Sigmoid colon (tissue), 4 donors: Measurements from ENCODE around the gene QPCT.

Experiments used
- POLR2A ChIP-seq, 2 donors: fragments of 450-650 bp; IDR thresholded peaks; one replicate each; pipeline ENCODE4 v1.6.1; 2016; ENCODE audit warnings: antibody characterized with exemption in 2 of 2, mild to moderate bottlenecking in 2 of 2, moderate library complexity in 2 of 2
- POLR2AphosphoS5 ChIP-seq, 4 donors: sonication (generic); formaldehyde crosslinking; IDR thresholded peaks; one replicate each; pipeline ENCODE4 v1.6.1; 2017; ENCODE audit warnings: antibody characterized with exemption in 4 of 4
- TF ChIP-seq, protein P1 (sequence below), 4 experiments: fragments of 450-650 bp in 3 of 4; fragments of 200-600 bp in 1 of 4; IDR thresholded peaks; one replicate each; pipeline ENCODE4 v1.5.1; 2016 to 2019; ENCODE audit warnings: antibody characterized with exemption in 4 of 4, mild to moderate bottlenecking in 3 of 4, moderate library complexity in 2 of 4

DNA sequence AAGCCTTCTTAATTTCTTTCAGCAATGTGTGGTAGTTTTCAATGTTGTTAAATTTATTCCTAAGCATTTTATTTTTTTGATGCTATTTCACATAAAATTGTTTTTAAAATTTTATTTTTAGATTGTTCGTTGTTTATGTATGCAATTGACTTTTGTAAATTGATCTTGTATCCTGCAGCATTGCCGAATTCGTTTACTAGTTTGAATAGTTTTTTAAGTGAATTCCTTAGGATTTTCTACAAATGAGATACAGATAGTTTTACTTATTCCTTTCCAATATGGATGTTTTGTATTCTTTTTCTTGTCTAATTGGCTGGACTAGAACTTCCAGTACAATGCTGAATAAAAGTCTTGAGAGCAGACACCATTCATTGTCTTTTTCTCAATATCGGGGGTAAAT lies 55.6 kb downstream of the QPCT start:
- TF ChIP-seq, protein P1, sequence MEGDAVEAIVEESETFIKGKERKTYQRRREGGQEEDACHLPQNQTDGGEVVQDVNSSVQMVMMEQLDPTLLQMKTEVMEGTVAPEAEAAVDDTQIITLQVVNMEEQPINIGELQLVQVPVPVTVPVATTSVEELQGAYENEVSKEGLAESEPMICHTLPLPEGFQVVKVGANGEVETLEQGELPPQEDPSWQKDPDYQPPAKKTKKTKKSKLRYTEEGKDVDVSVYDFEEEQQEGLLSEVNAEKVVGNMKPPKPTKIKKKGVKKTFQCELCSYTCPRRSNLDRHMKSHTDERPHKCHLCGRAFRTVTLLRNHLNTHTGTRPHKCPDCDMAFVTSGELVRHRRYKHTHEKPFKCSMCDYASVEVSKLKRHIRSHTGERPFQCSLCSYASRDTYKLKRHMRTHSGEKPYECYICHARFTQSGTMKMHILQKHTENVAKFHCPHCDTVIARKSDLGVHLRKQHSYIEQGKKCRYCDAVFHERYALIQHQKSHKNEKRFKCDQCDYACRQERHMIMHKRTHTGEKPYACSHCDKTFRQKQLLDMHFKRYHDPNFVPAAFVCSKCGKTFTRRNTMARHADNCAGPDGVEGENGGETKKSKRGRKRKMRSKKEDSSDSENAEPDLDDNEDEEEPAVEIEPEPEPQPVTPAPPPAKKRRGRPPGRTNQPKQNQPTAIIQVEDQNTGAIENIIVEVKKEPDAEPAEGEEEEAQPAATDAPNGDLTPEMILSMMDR (IDR thresholded peaks at IDR 0.05) = no peak
- no peak for TF ChIP-seq POLR2A (IDR thresholded peaks at IDR 0.05)
- no peak for TF ChIP-seq POLR2AphosphoS5 (IDR thresholded peaks at IDR 0.05)
